HepG2 (cell line): Measurements from ENCODE around the gene CCDC86. TPM values are rescaled to one million over a fixed set of nuclear protein-coding genes. Genes with fewer than 3 reads are reported as not detected.

ENCODE experiments used
- ATAC-seq: fragments of 200-7000 bp; cut with Tn5 transposase; 3 replicates; pipeline ENCODE4 v1.9.1; 2020; ENCODE audit warnings: mild to moderate bottlenecking, moderate library complexity
- BruUV-seq: library from RNA; stranded (reverse); fragments of 400-500 nt; replicated peaks from 2 replicates; lab custom pipeline; 2021; lab: Mats Ljungman, UMichigan
- CTCF ChIA-PET: fragments of 300-600 bp; formaldehyde crosslinking; extraction: SDS; loops from one replicate; lab custom pipeline; 2021; ENCODE audit warnings: low total read pairs, inconsistent platforms, low intra/inter-chr PET ratio; lab: Yijun Ruan, JAX
- POLR2A ChIA-PET: fragments of 350-600 bp; sonication (Branson Sonifier 250); formaldehyde crosslinking; loops from one replicate; lab custom pipeline; 2020; ENCODE audit warnings: antibody characterized with exemption, inconsistent platforms; lab: Yijun Ruan, JAX
- DNase-seq: peaks from one replicate; pipeline ENCODE4 v3.0.0-alpha.2; 2015; ENCODE audit warnings: low spot score
- FAIRE-seq: peaks from 3 replicates; lab custom pipeline; 2011; peaks lifted over from hg19 to GRCh38; lab: Jason Lieb, UNC
- H2AFZ ChIP-seq: one replicate; pipeline ENCODE4 v1.6.1; 2011; ENCODE audit warnings: low read length, inconsistent platforms
- H3K27ac ChIP-seq: fragments of 300-600 bp; 3 replicates; pipeline ENCODE4 v1.8.0; 2011; ENCODE audit warnings: mixed run types, mild to moderate bottlenecking, mixed read lengths, low read length, inconsistent platforms; ENCODE audit not compliant: insufficient read depth; ENCODE audit errors: extremely low read length
- H3K27me3 ChIP-seq, 2 experiments: fragments of 200-600 bp in 1 of 2; 2 replicates in 1 of 2; 3 replicates in 1 of 2; pipeline versions ENCODE4 v1.6.0 to v1.8.0; 2011; ENCODE audit warnings: low read length in 2 of 2, mild to moderate bottlenecking in 2 of 2, moderate library complexity in 2 of 2, inconsistent platforms in 1 of 2; ENCODE audit not compliant: insufficient read depth in 2 of 2, control insufficient read depth in 1 of 2
- H3K36me3 ChIP-seq, 2 experiments: fragments of 200-600 bp in 1 of 2; replicated peaks in 1 of 2; 2 replicates in 1 of 2; 3 replicates in 1 of 2; pipeline versions ENCODE4 v1.5.1 to v1.8.0; 2011; ENCODE audit warnings: low read length in 2 of 2, inconsistent platforms in 1 of 2; ENCODE audit not compliant: insufficient read depth in 2 of 2, control insufficient read depth in 1 of 2
- H3K4me1 ChIP-seq: 2 replicates; pipeline ENCODE4 v1.5.1; 2012; ENCODE audit warnings: low read length, inconsistent platforms; ENCODE audit not compliant: insufficient read depth
- H3K4me2 ChIP-seq: 2 replicates; pipeline ENCODE4 v1.6.0; 2011; ENCODE audit warnings: low read depth, low read length, inconsistent platforms
- H3K4me3 ChIP-seq, 3 experiments: fragments of 200-600 bp in 1 of 3; sonication (generic), shearing (Covaris generic) in 1 of 3; replicated peaks in 1 of 3; 2 replicates each; pipeline ENCODE4 v1.5.1; 2011 to 2016; ENCODE audit warnings: low read length in 3 of 3, inconsistent platforms in 2 of 3, low read depth in 2 of 3, mild to moderate bottlenecking in 2 of 3, control low read depth in 1 of 3, mixed read lengths in 1 of 3; ENCODE audit not compliant: insufficient read depth in 1 of 3
- H3K79me2 ChIP-seq: one replicate; pipeline ENCODE4 v1.6.1; 2011; ENCODE audit warnings: low read length, inconsistent platforms; ENCODE audit not compliant: insufficient read depth
- H3K9ac ChIP-seq: 2 replicates; pipeline ENCODE4 v1.6.0; 2011; ENCODE audit warnings: mild to moderate bottlenecking, low read depth, low read length, inconsistent platforms; ENCODE audit not compliant: insufficient read depth
- H3K9me3 ChIP-seq: 2 replicates; pipeline ENCODE4 v1.5.1; 2012; ENCODE audit warnings: mild to moderate bottlenecking, low read length
- H4K20me1 ChIP-seq: 2 replicates; pipeline ENCODE4 v1.6.0; 2011; ENCODE audit warnings: inconsistent platforms, mild to moderate bottlenecking, low read length, moderate library complexity; ENCODE audit not compliant: insufficient read depth
- AHR ChIP-seq: IDR thresholded peaks from 2 replicates; pipeline ENCODE4 v1.6.1; 2018; ENCODE audit warnings: missing genetic modification reagents, missing compliant biosample characterization
- BHLHE40 ChIP-seq: IDR thresholded peaks from 2 replicates; pipeline ENCODE4 v1.6.1; 2011; ENCODE audit warnings: low read length, improper control_type of control experiment
- CTCF ChIP-seq: sonication (generic); formaldehyde crosslinking; IDR thresholded peaks from 2 replicates; pipeline ENCODE4 v1.5.0; 2020; ENCODE audit warnings: mild to moderate bottlenecking, missing genetic modification reagents, moderate library complexity
- ELF4 ChIP-seq: sonication (generic); formaldehyde crosslinking; IDR thresholded peaks from 2 replicates; pipeline ENCODE4 v1.5.0; 2020; ENCODE audit warnings: missing genetic modification reagents, mild to moderate bottlenecking, moderate library complexity, borderline replicate concordance
- JDP2 ChIP-seq: sonication (generic); formaldehyde crosslinking; IDR thresholded peaks from 2 replicates; pipeline ENCODE4 v1.8.1; 2022; ENCODE audit warnings: missing genetic modification reagents, borderline replicate concordance
- KAT8 ChIP-seq: IDR thresholded peaks from 2 replicates; pipeline ENCODE4 v1.6.1; 2016; ENCODE audit warnings: missing genetic modification reagents, missing compliant biosample characterization
- KDM2A ChIP-seq: sonication (generic); formaldehyde crosslinking; IDR thresholded peaks from 2 replicates; pipeline ENCODE4 v1.4.0; 2020; ENCODE audit warnings: low read depth, missing genetic modification reagents, borderline replicate concordance
- PHF8 ChIP-seq: sonication (generic); formaldehyde crosslinking; IDR thresholded peaks from 2 replicates; pipeline ENCODE4 v1.5.0; 2020; ENCODE audit warnings: missing genetic modification reagents
- RAD51 ChIP-seq: fragments of 450-650 bp; IDR thresholded peaks from 2 replicates; pipeline ENCODE4 v1.6.1; 2016; ENCODE audit warnings: borderline replicate concordance
- SALL1 ChIP-seq: sonication (generic); formaldehyde crosslinking; IDR thresholded peaks from 2 replicates; pipeline ENCODE4 v1.8.0; 2022; ENCODE audit warnings: mild to moderate bottlenecking, missing genetic modification reagents
- SIN3B ChIP-seq: fragments of 150-350 bp; IDR thresholded peaks from 2 replicates; pipeline ENCODE4 v1.6.1; 2014; ENCODE audit warnings: low read length
- SOX5 ChIP-seq: IDR thresholded peaks from 2 replicates; pipeline ENCODE4 v1.6.1; 2016; ENCODE audit warnings: borderline replicate concordance
- THAP11 ChIP-seq: IDR thresholded peaks from 2 replicates; pipeline ENCODE4 v1.6.1; 2016; ENCODE audit warnings: missing biosample characterization, missing genetic modification reagents
- ZBTB49 ChIP-seq: sonication (generic); formaldehyde crosslinking; IDR thresholded peaks from 2 replicates; pipeline ENCODE4 v1.4.0; 2020; ENCODE audit warnings: missing genetic modification reagents, borderline replicate concordance
- ZNF232 ChIP-seq: sonication (generic); formaldehyde crosslinking; IDR thresholded peaks from 2 replicates; pipeline ENCODE4 v1.4.0; 2020; ENCODE audit warnings: missing genetic modification reagents, borderline replicate concordance
- ZNF547 ChIP-seq: sonication (generic); formaldehyde crosslinking; IDR thresholded peaks from 2 replicates; pipeline ENCODE4 v1.5.1; 2020; ENCODE audit warnings: mild to moderate bottlenecking, missing genetic modification reagents
- ZNF580 ChIP-seq: IDR thresholded peaks from 2 replicates; pipeline ENCODE4 v1.6.1; 2016; ENCODE audit warnings: low read depth, borderline replicate concordance
- ZNF792 ChIP-seq: IDR thresholded peaks from 2 replicates; pipeline ENCODE4 v1.6.1; 2016
- ZNF883 ChIP-seq: sonication (generic); formaldehyde crosslinking; IDR thresholded peaks from 2 replicates; pipeline ENCODE4 v1.5.1; 2020; ENCODE audit warnings: mild to moderate bottlenecking, missing genetic modification reagents; ENCODE audit errors: not compliant biosample characterization
- WGBS: methylation state at CpG from one replicate; pipeline ENCODE4 v1.1.6; 2017; ENCODE audit warnings: low lambda C conversion rate; 5-methylcytosine and 5-hydroxymethylcytosine counted together
- in situ Hi-C: cut with HindIII; loops from 2 replicates; pipeline ENCODE4 v1.10.0; 2017; ENCODE audit warnings: low pct_unique_long_range_greater_than_20kb; ENCODE audit not compliant: extremely low pct_ligation_motif_present
- intact Hi-C: fragments of 100-400 bp; cut with micrococcal nuclease; formaldehyde crosslinking; loops from one replicate; pipeline ENCODE4 v1.10.0; 2022; ENCODE audit not compliant: unreplicated experiment
- polyA plus RNA-seq, 8 experiments: library from polyadenylated mRNA; depleted of rRNA in 3 of 8; stranded (reverse) in 7 of 8; unstranded in 1 of 8; fragments of >200 nt; fragmentation: Illumina TruSeq in 4 of 8; extraction: Trizol in 4 of 8; gene quantifications; 2 replicates each; pipeline versions ENCODE4 v1.2.1 to v1.2.3, GENCODE V29; 2011 to 2016; ENCODE audit warnings: low read depth in 4 of 8, missing spikeins in 1 of 8, mixed read lengths in 1 of 8; ENCODE audit not compliant: insufficient read depth in 1 of 8
- total RNA-seq, 5 experiments: library from RNA; depleted of rRNA; stranded (reverse); fragments of >200 nt; fragmentation: Illumina TruSeq; extraction: Trizol; gene quantifications; 2 replicates each; pipeline ENCODE4 v1.2.3, GENCODE V29; 2016; ENCODE audit warnings: low read depth in 1 of 5

Gene CCDC86
- total and polyA plus RNA-seq, 2 of the 13 experiments (the other 11 are each of a cell fraction or from before 2014, with no cell fraction given): 33.8 to 37.6 TPM

- no peak for TF ChIP-seq ELF4
- no peak for TF ChIP-seq SIN3B
These were observed 11.3 kb upstream of the CCDC86 start (continued) for GRCh38 chr11:60830478-60831142.

GRCh38 chr11:60831143-60831500, 10.8 kb upstream of the CCDC86 start:
- peaks cover 0 to 14% of the 10 kb centered on the region in 2 experiments; a peak in 2 of 5 replicates for H3K27me3 ChIP-seq
- no peaks in the 10 kb centered on the region for H3K9me3 ChIP-seq
- H2AFZ ChIP-seq: no peak overlapping the region
- H3K4me1 ChIP-seq: peaks cover 12% of the 10 kb centered on the region; the same call in 1 of the 2 replicates
- ChIA-PET CTCF (interaction anchor here (0.9 to 5.3 kb wide), 4 partner anchors 26 to 342 kb away, joined by 3 to 81 read pairs (median 12); no protein-coding TSS in a partner anchor), POLR2A (interaction anchor here (0.6 to 2.2 kb wide), 2 partner anchors 57 to 58 kb away, joined by 3 to 13 read pairs; no protein-coding TSS in a partner anchor)
- H3K79me2 ChIP-seq: no peaks in the 10 kb centered on the region
- intact Hi-C loops: loop anchor here (1.0 kb wide), 2 partner anchors 56 to 68 kb away; no protein-coding TSS in a partner anchor
- H3K4me3 ChIP-seq: no peak overlapping the region
- DNase-seq (peak; percentile 61), FAIRE-seq (peak; percentile 61), ATAC-seq (peak; percentile 95)
- no peak overlapping the region for H3K9ac ChIP-seq
- H3K4me2 ChIP-seq: no peak overlapping the region
- WGBS: 3% methylated on average over 6 of the region's 8 CpGs
- no TSS peak for BruUV-seq
- H3K36me3 ChIP-seq: no peaks in the 10 kb centered on the region
- no peaks in the 10 kb centered on the region for H4K20me1 ChIP-seq
- in situ Hi-C loops: loop anchor here (5.0 kb wide), 1 partner anchor 61 kb away; no protein-coding TSS in a partner anchor
- no peak overlapping the region for H3K27ac ChIP-seq
- TF ChIP-seq KAT8 (peak; percentile 42; the same call in 1 of the 2 replicates), ZNF792 (CRISPR knock-in tag) (0 out of 2 replicates have a peak, but pooled peaks have one; percentile 31), JDP2 (no peak), SOX5 (CRISPR knock-in tag) (peak; percentile 21; the same call in 1 of the 2 replicates), BHLHE40 (0 out of 2 replicates have a peak, but pooled peaks have one; percentile 26), ZNF232 (no peak), THAP11 (CRISPR knock-in tag) (0 out of 2 replicates have a peak, but pooled peaks have one; percentile 20), ZNF580 (CRISPR knock-in tag) (0 out of 2 replicates have a peak, but pooled peaks have one; percentile 47), PHF8 (CRISPR knock-in tag) (0 out of 2 replicates have a peak, but pooled peaks have one; percentile 26), CTCF (CRISPR knock-in tag) (peak; percentile 94), RAD51 (no peak), ZBTB49 (CRISPR knock-in tag) (0 out of 2 replicates have a peak, but pooled peaks have one; percentile 45), ZNF883 (CRISPR knock-in tag) (peak; percentile 24), ZNF547 (CRISPR knock-in tag) (0 out of 2 replicates have a peak, but pooled peaks have one; percentile 64), SALL1 (peak; percentile 40; the same call in 1 of the 2 replicates), KDM2A (CRISPR knock-in tag) (peak; percentile 66; the same call in 1 of the 2 replicates), AHR (CRISPR knock-in tag) (peak; percentile 61; the same call in 1 of the 2 replicates)
